Testis (tissue), 2 donors: ENCODE measurements around the gene ANKRD18A.
"Not testable (repeated sequence)": the region's sequence is repeated elsewhere in the genome, so short reads cannot be mapped to it uniquely, and the experiment has no call there.

Experiments
- CTCF ChIP-seq, 3 experiments: fragments of 450-650 bp in 2 of 3; fragments of 200-600 bp in 1 of 3; sonication (generic) in 1 of 3; IDR thresholded peaks; one replicate each; pipeline ENCODE4 v1.5.1; 2016 to 2019; ENCODE audit warnings: antibody characterized with exemption in 3 of 3, mild to moderate bottlenecking in 2 of 3, moderate library complexity in 1 of 3
- POLR2A ChIP-seq: fragments of 450-650 bp; IDR thresholded peaks from one replicate; pipeline ENCODE4 v1.6.1; 2017; ENCODE audit warnings: antibody characterized with exemption, mild to moderate bottlenecking, moderate library complexity

GRCh38 chr9:38580112-38580511, 40.3 kb downstream of the ANKRD18A start:
- not testable (repeated sequence) for TF ChIP-seq CTCF (IDR thresholded peaks at IDR 0.05); POLR2A
